Subcutaneous abdominal adipose tissue (tissue), 5 donors: ENCODE data around the gene GAB2.
"Not testable (repeated sequence)": the region's sequence is repeated elsewhere in the genome, so short reads cannot be mapped to it uniquely, and the experiment has no call there.

Experiments used
- H3K27ac ChIP-seq: one replicate; pipeline ENCODE4 v1.7.0; 2013; ENCODE audit warnings: low read depth, mild to moderate bottlenecking, inconsistent platforms, low read length, moderate library complexity
- H3K27me3 ChIP-seq, 5 donors: one replicate each; pipeline ENCODE4 v1.7.0; 2013; ENCODE audit warnings: low read length in 5 of 5, inconsistent platforms in 1 of 5; ENCODE audit not compliant: control insufficient read depth in 5 of 5, insufficient read depth in 4 of 5
- H3K36me3 ChIP-seq, 5 donors: one replicate each; pipeline ENCODE4 v1.7.0; 2013; ENCODE audit warnings: low read length in 5 of 5; ENCODE audit not compliant: control insufficient read depth in 5 of 5, insufficient read depth in 5 of 5
- H3K4me1 ChIP-seq, 5 donors: one replicate each; pipeline ENCODE4 v1.7.0; 2013; ENCODE audit warnings: low read length in 5 of 5, mild to moderate bottlenecking in 3 of 5, moderate library complexity in 1 of 5; ENCODE audit not compliant: control insufficient read depth in 5 of 5, insufficient read depth in 5 of 5
- H3K4me3 ChIP-seq, 5 donors: one replicate each; pipeline ENCODE4 v1.7.0; 2013; ENCODE audit warnings: low read length in 5 of 5, low read depth in 1 of 5
- H3K9ac ChIP-seq, 5 donors: one replicate each; pipeline ENCODE4 v1.7.0; 2013; ENCODE audit warnings: low read length in 5 of 5, mild to moderate bottlenecking in 4 of 5, moderate library complexity in 3 of 5
- H3K9me3 ChIP-seq, 5 donors: one replicate each; pipeline ENCODE4 v1.7.0; 2013; ENCODE audit warnings: low read length in 5 of 5; ENCODE audit not compliant: control insufficient read depth in 5 of 5
- donor health status: healthy.
- donor health status: healthy.
- donor health status: healthy.
- donor health status: healthy.
- donor health status: healthy.

The GAB2 gene

DNA sequence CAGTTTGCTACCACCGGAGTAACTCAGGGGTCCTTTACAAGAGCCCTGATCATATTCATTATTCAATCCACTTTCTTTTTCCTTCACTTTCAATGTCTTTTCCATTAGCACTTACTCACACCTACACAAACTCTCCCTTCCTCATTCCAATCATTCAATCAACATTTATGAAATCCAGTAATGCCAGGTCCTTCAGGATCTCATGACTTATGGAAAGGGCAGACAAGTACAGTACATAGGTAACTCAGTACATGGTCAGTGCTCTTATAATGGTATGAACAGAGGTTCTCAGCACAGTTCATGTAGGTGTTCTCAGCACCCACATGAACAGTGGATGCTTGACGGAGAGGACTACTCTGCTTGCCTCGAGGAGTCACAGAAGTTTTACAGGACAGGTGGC is 122.3 kb downstream of the GAB2 start:
- H3K27ac ChIP-seq = no peak overlapping the region

DNA sequence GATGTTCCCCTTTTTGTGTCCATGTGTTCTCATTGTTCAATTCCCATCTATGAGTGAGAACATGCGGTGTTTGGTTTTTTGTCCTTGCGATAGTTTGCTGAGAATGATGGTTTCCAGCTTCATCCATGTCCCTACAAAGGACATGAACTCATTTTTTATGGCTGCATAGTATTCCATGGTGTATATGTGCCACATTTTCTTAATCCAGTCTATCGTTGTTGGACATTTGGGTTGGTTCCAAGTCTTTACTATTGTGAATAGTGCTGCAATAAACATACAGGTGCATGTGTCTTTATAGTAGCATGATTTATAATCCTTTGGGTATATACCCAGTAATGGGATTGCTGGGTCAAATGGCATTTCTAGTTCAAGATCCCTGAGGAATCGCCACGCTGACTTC is 123.5 kb downstream of the GAB2 start:
- not testable (repeated sequence) for H3K27ac ChIP-seq, H3K27me3 ChIP-seq, H3K9ac ChIP-seq, H3K9me3 ChIP-seq, H3K4me3 ChIP-seq, H3K36me3 ChIP-seq
- peaks cover 0 to 28% (median 16%) of the 10 kb centered on the region in 5 donors for H3K4me1 ChIP-seq

More for the DNA sequence above, 122.3 kb downstream of the GAB2 start:
- H3K9ac ChIP-seq = no peak overlapping the region
- no peaks in the 10 kb centered on the region for H3K27me3 ChIP-seq
- H3K4me1 ChIP-seq = peaks cover 0 to 18% (median 9%) of the 10 kb centered on the region in 5 donors
- H3K4me3 ChIP-seq = no peak overlapping the region
- no peaks in the 10 kb centered on the region for H3K9me3 ChIP-seq
- no peaks in the 10 kb centered on the region for H3K36me3 ChIP-seq

DNA sequence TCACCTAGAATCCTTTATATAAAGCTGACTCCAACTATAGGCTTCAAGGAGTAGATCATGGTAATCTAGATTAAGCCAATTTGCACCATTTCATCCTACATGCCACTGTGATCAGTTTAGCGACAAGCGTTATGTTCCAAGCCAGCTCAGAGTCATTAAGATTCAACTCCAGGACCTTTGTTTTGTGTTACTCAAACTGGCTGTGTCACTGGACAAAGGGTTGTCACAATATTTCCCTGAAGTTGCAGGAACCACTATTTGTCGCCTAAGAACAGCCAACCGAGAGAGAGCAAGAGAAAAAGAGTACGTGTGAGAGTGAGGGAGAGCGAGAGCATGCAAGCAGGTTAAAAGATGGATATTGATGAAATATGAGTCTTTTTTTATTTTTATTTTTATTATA is 124.1 kb downstream of the GAB2 start:
- peaks cover 0 to 22% (median 11%) of the 10 kb centered on the region in 5 donors for H3K4me1 ChIP-seq
- peaks cover 0 to 2% (median 0%) of the 10 kb centered on the region in 5 donors for H3K9me3 ChIP-seq
- H3K4me3 ChIP-seq = no peak overlapping the region
- no peaks in the 10 kb centered on the region for H3K27me3 ChIP-seq
- no peak overlapping the region for H3K9ac ChIP-seq
- no peak overlapping the region for H3K27ac ChIP-seq
- no peaks in the 10 kb centered on the region for H3K36me3 ChIP-seq

DNA sequence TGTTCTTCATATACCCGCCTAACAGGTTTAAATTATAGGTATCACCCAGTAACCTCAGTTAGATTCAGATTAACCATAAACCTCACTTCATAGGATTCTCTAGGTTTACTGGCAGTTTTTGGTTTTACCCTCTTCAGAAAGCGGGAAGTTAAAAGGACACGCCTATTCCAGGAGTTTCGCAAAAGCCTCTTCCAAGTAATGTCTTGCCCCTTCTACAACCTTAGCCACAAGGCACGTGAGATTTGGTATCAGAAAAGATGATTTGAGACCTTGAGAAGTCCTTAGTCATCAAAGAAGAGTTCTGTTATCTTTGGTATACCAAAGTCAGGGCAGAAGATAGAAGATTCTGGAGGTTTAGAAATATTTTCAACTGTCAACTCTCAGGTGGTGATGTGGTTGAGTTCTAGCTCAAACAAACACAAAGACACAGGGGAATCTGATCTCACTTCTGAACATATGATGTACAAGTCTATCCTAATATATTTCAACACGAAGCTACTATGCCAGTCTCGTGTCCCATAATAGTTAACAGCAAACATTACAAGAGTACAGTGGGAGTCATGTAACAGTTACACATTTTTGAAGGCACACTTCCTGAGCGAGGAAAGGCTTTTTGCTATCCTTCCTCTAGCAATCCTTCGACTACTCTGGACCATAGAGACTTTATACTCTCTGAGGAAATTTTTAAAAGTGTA is 125.4 kb downstream of the GAB2 start:
- no peaks in the 10 kb centered on the region for H3K36me3 ChIP-seq
- peaks cover 0 to 2% (median 0%) of the 10 kb centered on the region in 5 donors for H3K9me3 ChIP-seq
- no peak overlapping the region for H3K27ac ChIP-seq
- peak overlapping the region in 1 of 5 donors; percentile 20 for H3K9ac ChIP-seq
- H3K4me1 ChIP-seq = peaks cover 0 to 17% (median 9%) of the 10 kb centered on the region in 5 donors
- H3K27me3 ChIP-seq = no peaks in the 10 kb centered on the region
- no peak overlapping the region for H3K4me3 ChIP-seq

DNA sequence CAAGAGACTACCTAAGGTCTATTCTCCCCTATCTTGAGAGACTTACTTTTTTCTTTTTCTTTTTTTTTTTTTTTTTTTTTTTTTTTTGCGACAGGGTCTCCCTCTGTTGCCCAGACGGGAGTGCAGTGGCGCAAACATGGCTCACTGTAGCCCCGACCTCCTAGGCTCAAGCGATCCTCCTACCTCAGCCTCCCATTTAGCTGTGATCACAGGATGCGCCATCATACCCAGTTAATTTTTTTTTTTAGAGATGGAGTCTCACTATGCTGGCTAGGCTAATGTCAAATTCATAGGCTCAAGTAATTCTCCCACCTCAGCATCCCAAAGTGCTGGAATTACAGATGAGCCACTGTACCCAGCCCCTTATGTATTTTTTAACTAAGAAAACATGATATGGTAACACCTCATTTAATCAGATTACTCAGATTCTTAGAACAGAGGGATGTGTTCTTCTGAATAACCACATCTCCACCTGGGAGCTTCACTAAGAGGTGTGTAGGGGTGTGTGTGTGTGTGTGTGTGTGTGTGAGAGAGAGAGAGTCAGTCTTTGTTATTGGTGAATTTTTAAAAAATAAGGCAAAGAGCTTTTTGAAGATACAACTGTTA is 126.0 kb downstream of the GAB2 start:
- H3K27me3 ChIP-seq = no peaks in the 10 kb centered on the region
- peaks cover 0 to 2% (median 0%) of the 10 kb centered on the region in 5 donors for H3K9me3 ChIP-seq
- H3K36me3 ChIP-seq = no peaks in the 10 kb centered on the region
- no peak overlapping the region for H3K27ac ChIP-seq
- peaks cover 0 to 16% (median 9%) of the 10 kb centered on the region in 5 donors for H3K4me1 ChIP-seq
- no peak overlapping the region for H3K4me3 ChIP-seq
- H3K9ac ChIP-seq = peak overlapping the region in 1 of 5 donors; percentile 20

DNA sequence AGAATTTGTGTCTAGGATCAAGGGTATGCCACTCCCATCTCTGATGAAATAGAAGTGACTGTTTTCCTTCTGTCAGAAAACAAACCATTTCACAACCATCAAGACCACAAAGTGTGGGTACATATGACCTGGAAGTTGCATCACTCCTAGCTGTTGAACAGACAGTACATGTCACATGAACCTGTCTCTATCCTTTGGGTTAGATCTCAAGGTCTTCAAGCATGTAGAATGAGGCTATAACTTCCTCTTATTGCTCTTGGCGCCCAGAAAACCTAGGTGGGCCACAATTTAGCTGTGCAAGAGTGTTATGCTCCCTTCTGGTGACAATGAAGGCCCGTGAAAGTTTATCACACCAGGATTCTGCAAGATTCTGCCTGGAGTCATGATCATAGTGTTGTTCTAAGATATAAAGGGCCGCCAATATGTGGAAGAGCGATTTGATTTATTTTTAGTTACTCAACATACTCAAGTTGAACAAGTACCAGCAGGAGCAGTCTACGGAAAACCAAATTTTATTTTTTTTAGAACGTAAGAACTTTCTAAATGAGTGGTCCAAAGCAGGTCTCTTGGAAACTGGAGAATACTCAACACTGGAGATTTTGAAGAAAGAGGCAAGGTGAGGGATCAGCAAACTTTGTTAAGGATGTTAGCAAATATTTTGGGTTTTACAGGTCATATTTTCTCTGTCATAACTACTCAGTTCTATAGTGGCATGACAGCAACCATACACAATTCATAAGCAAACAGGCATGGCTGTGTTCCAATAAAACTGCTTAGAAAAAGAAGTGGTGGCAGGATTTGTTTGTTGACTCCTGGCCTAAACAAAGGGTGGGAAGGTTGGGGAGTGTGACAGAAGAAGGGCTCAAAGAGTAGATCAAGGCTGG is 127.1 kb downstream of the GAB2 start:
- Histone ChIP-seq H3K9me3 (peaks cover 0 to 2% (median 0%) of the 10 kb centered on the region in 5 donors), H3K4me3 (no peak overlapping the region), H3K27ac (no peak overlapping the region), H3K4me1 (peaks cover 0 to 15% (median 9%) of the 10 kb centered on the region in 5 donors), H3K27me3 (no peaks in the 10 kb centered on the region), H3K36me3 (no peaks in the 10 kb centered on the region), H3K9ac (no peak overlapping the region)

DNA sequence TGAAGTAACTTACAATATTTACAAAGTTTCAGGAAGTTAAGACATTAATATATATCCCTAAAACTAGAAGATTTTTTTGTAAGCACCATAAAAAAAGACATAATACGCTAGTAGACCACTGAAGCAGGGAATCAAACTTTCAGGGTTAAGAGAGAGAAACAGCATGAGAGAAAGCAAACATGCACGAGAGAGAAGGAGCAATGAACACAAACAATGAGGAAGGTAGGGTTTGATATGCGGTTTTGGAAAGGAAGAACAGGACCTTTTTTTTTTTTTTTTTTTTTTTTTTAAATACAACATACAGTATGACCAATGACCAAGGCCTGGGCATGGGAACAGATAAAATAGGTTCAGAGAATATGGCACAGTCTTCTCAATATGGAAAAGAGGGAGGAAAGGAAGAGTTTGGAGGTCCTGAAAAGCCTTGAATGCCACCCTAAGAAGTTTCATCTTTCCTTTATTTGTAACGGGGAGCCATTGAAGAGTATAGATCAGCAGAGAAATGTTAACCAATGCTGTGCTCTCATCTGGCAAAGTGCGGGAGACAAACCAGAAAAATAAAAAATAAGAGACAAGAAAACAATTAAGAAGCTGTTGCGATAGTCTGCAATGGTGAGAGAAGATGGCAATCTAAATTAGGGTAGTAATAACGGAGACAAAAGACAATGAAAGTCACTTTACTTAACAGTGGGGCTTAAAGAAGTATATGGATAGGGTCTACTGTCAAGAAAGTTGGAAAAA is 127.9 kb downstream of the GAB2 start:
- Histone ChIP-seq H3K27ac (peak overlapping the region; percentile 5), H3K27me3 (no peaks in the 10 kb centered on the region), H3K4me3 (no peak overlapping the region), H3K9ac (no peak overlapping the region), H3K36me3 (no peaks in the 10 kb centered on the region), H3K4me1 (peaks cover 0 to 23% (median 14%) of the 10 kb centered on the region in 5 donors), H3K9me3 (peaks cover 0 to 2% (median 0%) of the 10 kb centered on the region in 5 donors)

DNA sequence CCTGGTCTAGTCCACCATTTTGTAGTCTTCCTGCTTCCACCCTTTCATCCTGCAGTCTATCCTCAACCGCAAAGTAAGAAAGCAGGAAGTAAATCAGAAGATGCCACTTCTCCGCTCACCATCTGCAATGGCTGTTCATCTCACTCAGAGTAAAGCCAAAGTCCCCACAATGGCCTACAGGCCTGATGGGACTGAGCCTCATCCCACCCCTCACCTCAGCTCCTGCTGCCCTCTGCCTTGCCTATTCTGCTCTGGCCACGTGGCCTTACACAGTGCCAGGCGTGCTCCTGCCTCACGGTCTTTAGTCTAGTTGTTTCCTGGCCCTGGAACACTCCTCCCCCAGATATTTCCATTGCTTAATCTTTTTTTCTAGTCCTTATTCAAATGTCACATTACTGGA is 133.4 kb downstream of the GAB2 start:
- H3K36me3 ChIP-seq = peaks cover 6 to 11% (median 10%) of the 10 kb centered on the region in 5 donors

DNA sequence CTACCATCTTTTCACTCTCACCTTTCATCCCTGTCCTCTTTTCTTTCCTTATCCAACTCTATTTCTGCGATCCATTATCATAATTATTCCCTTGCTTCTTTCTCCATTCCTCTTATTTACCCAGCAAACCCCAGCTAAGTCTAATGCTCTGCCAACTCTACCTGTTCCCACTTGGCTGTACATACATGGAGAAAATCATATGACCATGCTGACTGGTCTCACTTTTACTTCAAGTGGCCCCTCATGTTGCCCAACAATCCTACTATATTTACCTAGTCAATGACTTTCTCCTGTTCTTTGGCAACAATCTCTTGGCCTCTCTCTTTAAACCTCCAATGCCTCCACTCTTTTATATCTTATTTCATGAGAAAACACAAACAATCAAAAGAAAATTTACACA is 134.8 kb downstream of the GAB2 start:
- Histone ChIP-seq H3K4me1 (peaks cover 0 to 37% (median 26%) of the 10 kb centered on the region in 5 donors), H3K27me3 (no peaks in the 10 kb centered on the region), H3K4me3 (no peak overlapping the region), H3K36me3 (peaks cover 6 to 11% (median 10%) of the 10 kb centered on the region in 5 donors), H3K9me3 (no peaks in the 10 kb centered on the region), H3K27ac (no peak overlapping the region), H3K9ac (no peak overlapping the region)

More for the DNA sequence above, 133.4 kb downstream of the GAB2 start:
- peaks cover 0 to 22% (median 15%) of the 10 kb centered on the region in 5 donors for H3K4me1 ChIP-seq
- H3K9ac ChIP-seq = no peak overlapping the region
- peak overlapping the region in 1 of 5 donors; percentile 17 for H3K4me3 ChIP-seq
- no peak overlapping the region for H3K27ac ChIP-seq
- H3K9me3 ChIP-seq = peaks cover 0 to 2% (median 0%) of the 10 kb centered on the region in 5 donors
- no peaks in the 10 kb centered on the region for H3K27me3 ChIP-seq
